ENCODE data around the gene HNRNPK. TPM values are rescaled to one million over a fixed set of nuclear protein-coding genes. Genes with fewer than 3 reads are reported as not detected.

Gene HNRNPK
- total RNA-seq, 4 donors from 2014 or later: 132 to 406 (median 278) TPM

GRCh38 chr9:83991355-83991754 is 11.3 kb upstream of the HNRNPK start:
- intact Hi-C loops (cut with DNase I; ENCODE audit: low total_unique reads) (no loop called here), in situ Hi-C loops (cut with MboI; ENCODE audit: low pct_ligation_motif_present in 1 of 4, low pct_unique_long_range_greater_than_20kb in 1 of 4, low sequenced_read_pairs in 3 of 4) (no loop called here)
- no peaks in the 10 kb centered on the region for H3K36me3 ChIP-seq
- no peaks in the 10 kb centered on the region for H3K9me3 ChIP-seq
- H3K4me1 ChIP-seq: peaks cover under 1 to 11% (median 6%) of the 10 kb centered on the region in 4 donors
- H3K27me3 ChIP-seq: no peaks in the 10 kb centered on the region
- DNase-seq: no peak
- H3K27ac ChIP-seq: no peak overlapping the region
- 100% methylated on average over 1 of the region's 1 CpG for WGBS, 2 donors (ENCODE audit: low coverage in 1 of 2)
- TF ChIP-seq EP300 (IDR thresholded peaks at IDR 0.05; ENCODE audit: low read depth) (no peak), POLR2A (IDR thresholded peaks at IDR 0.05) (no peak), CTCF (IDR thresholded peaks at IDR 0.05) (no peak), POLR2AphosphoS5 (IDR thresholded peaks at IDR 0.05) (no peak)
- H3K4me3 ChIP-seq: no peak overlapping the region

- TF ChIP-seq EP300 (IDR thresholded peaks at IDR 0.05; ENCODE audit: low read depth): no peak
- TF ChIP-seq CTCF (IDR thresholded peaks at IDR 0.05): no peak
- no peak for TF ChIP-seq POLR2A (IDR thresholded peaks at IDR 0.05)
- TF ChIP-seq POLR2AphosphoS5 (IDR thresholded peaks at IDR 0.05): no peak
- no peaks in the 10 kb centered on the region for H3K9me3 ChIP-seq
- intact Hi-C loops (cut with DNase I; ENCODE audit: low total_unique reads) (no loop called here), in situ Hi-C loops (cut with MboI; ENCODE audit: low pct_ligation_motif_present in 1 of 4, low pct_unique_long_range_greater_than_20kb in 1 of 4, low sequenced_read_pairs in 3 of 4) (no loop called here)
- H3K27ac ChIP-seq: no peak overlapping the region
- H3K4me1 ChIP-seq: peaks cover 4 to 15% (median 14%) of the 10 kb centered on the region in 4 donors
- WGBS, 2 donors (ENCODE audit: low coverage in 1 of 2): 80% methylated on average over 1 to 2 of the region's 2 CpGs
- no peak overlapping the region for H3K4me3 ChIP-seq
- no peaks in the 10 kb centered on the region for H3K27me3 ChIP-seq
- H3K36me3 ChIP-seq: no peaks in the 10 kb centered on the region
- no peak for DNase-seq
Observed at GRCh38 chr9:83988411-83988810, 8.4 kb upstream of the HNRNPK start.

GRCh38 chr9:83987402-83987791 is 7.4 kb upstream of the HNRNPK start:
- TF ChIP-seq POLR2AphosphoS5 (IDR thresholded peaks at IDR 0.05): no peak
- no peak for TF ChIP-seq POLR2A (IDR thresholded peaks at IDR 0.05)
- TF ChIP-seq CTCF (IDR thresholded peaks at IDR 0.05): no peak
- no peak for TF ChIP-seq EP300 (IDR thresholded peaks at IDR 0.05; ENCODE audit: low read depth)
- H3K9me3 ChIP-seq: no peaks in the 10 kb centered on the region
- H3K4me3 ChIP-seq: no peak overlapping the region
- H3K4me1 ChIP-seq: peaks cover 4 to 20% (median 13%) of the 10 kb centered on the region in 4 donors
- intact Hi-C loops (cut with DNase I; ENCODE audit: low total_unique reads): no loop called here
- no peaks in the 10 kb centered on the region for H3K36me3 ChIP-seq
- in situ Hi-C loops (cut with MboI; ENCODE audit: low pct_ligation_motif_present in 1 of 4, low pct_unique_long_range_greater_than_20kb in 1 of 4, low sequenced_read_pairs in 3 of 4): no loop called here
- peak overlapping the region; percentile 41 to 77 (median 73) for H3K27ac ChIP-seq
- H3K27me3 ChIP-seq: no peaks in the 10 kb centered on the region
- DNase-seq: no peak
- WGBS, 2 donors (ENCODE audit: low coverage in 1 of 2): 83 to 87% methylated on average over 1 of the region's 1 CpG

- intact Hi-C loops (cut with DNase I; ENCODE audit: low total_unique reads): no loop called here
Observed at GRCh38 chr9:83986765-83987401, 6.9 kb upstream of the HNRNPK start.

More at GRCh38 chr9:83986765-83987401, 6.9 kb upstream of the HNRNPK start:
- TF ChIP-seq POLR2A (IDR thresholded peaks at IDR 0.05): no peak
- TF ChIP-seq POLR2AphosphoS5 (IDR thresholded peaks at IDR 0.05): peak in 1 of 3 donors; percentile 7
- in situ Hi-C loops (cut with MboI; ENCODE audit: low pct_ligation_motif_present in 1 of 4, low pct_unique_long_range_greater_than_20kb in 1 of 4, low sequenced_read_pairs in 3 of 4): no loop called here
- H3K4me3 ChIP-seq: no peak overlapping the region
- H3K27ac ChIP-seq: peak overlapping the region; percentile 41 to 77 (median 73)
- 56 to 80% methylated on average over 1 to 11 of the region's 11 CpGs for WGBS, 2 donors (ENCODE audit: low coverage in 1 of 2)
- H3K4me1 ChIP-seq: peaks cover 4 to 25% (median 15%) of the 10 kb centered on the region in 4 donors
- H3K36me3 ChIP-seq: no peaks in the 10 kb centered on the region
- no peaks in the 10 kb centered on the region for H3K9me3 ChIP-seq
- peak; percentile 70 for DNase-seq
- no peaks in the 10 kb centered on the region for H3K27me3 ChIP-seq
